D341Med (cell line): ENCODE results near the gene CHRDL2.
"Not testable (repeated sequence)": the region's sequence is repeated elsewhere in the genome, so short reads cannot be mapped to it uniquely, and the experiment has no call there.

Experiments
- DNase-seq: peaks from one replicate; pipeline ENCODE4 v3.0.0; 2012; ENCODE audit warnings: low spot score

The CHRDL2 gene, protein sequence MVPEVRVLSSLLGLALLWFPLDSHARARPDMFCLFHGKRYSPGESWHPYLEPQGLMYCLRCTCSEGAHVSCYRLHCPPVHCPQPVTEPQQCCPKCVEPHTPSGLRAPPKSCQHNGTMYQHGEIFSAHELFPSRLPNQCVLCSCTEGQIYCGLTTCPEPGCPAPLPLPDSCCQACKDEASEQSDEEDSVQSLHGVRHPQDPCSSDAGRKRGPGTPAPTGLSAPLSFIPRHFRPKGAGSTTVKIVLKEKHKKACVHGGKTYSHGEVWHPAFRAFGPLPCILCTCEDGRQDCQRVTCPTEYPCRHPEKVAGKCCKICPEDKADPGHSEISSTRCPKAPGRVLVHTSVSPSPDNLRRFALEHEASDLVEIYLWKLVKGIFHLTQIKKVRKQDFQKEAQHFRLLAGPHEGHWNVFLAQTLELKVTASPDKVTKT

DNA sequence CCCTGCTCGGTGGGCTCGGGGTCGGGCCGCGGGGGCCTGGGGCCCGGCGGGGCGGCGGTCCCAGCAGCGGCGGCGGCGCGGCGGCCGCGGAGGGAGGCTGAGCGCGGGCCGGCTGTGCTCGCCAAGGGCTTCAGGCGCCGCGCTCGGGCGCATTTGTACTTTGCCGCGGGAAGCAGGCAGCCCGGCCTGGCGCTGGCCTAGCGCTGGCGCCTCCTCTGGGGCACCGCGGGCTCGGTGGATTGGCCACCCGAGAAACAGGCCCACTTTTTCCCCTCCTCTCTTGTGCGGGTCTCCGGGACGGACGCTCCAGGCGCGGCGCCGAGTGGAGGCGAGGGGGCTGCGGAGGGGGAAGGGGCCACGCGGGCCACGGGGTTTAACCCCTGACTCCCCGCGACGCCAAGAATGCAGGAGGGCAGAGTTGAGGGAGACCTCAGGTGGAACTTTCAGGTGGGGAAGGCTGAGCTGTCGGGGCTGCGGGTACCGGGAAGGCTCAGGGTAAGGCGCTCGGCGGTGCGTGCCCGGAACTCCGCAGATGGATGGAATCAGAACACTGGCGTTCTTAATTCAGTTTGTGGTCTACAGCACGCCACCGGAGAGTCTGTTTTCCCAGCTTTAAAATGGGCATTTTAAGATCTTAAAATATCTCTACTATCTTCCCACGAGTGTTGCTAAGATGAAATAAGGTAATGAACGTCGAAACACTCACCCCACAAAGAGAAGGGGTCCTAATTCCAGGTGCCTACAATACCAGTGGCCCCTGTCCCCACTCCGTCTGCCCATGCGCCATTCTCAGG is at the start of gene CHRDL2:
Gene CHRDL2, minus strand, starts transcription at position 126 of the 794 bp plus-strand sequence. CDS start 538 bp downstream, outside the sequence.
- DNase-seq, result peak; percentile 78

DNA sequence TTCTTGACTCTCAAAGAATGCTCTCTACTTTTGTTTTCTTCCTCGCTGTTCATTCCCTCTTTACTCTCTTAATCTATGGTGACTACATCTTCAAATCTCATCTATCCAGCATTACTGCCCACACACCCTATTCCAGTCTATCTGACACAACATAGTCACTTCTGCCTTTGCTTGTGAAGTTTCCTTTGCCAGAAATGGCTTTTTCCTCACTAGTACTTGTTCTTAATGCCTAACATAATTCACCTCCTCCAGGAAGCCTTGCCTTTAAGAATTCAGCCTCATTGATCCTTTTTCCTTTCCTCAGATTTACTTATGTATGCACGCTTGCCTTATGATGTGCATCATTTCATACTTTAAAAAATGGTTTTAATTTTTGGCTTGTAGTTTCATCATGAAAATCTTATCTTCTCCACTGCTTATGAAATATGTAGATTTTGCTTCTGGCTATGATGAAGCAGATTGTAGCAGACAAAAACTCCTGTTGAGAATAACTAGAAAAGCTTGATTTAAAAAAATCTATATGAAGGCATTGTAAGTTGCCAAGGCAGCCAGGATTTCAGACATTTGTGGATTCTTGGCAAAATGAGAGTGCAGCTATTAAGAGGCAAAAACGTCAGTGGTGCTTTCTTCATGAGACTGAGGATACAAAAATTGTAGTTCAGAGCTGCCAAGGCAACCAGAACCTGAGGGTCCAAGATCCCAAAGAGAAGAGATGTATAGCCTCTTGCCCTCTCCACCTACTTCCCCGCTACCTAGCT is 49.2 kb upstream of the CHRDL2 start:
- no peak for DNase-seq

DNA sequence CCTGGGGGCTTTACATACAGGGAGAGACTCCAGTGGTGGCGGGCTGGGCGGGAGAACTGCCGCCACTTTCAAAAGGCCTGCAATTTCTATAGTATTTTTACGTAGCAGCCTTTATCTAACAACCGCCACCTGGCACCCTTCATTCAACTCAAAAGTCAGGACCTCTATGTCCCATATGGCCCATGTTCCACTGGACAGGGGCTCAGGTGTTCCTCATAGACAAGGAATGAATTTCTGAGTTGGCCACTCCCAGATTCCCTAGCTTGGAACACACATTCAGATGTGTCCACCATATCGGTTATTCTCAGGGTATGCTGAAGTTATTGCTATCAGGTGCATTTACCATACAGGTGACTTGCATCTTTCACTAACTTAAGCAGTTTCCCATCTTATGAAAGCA is 47.4 kb upstream of the CHRDL2 start:
- DNase-seq, result no peak

DNA sequence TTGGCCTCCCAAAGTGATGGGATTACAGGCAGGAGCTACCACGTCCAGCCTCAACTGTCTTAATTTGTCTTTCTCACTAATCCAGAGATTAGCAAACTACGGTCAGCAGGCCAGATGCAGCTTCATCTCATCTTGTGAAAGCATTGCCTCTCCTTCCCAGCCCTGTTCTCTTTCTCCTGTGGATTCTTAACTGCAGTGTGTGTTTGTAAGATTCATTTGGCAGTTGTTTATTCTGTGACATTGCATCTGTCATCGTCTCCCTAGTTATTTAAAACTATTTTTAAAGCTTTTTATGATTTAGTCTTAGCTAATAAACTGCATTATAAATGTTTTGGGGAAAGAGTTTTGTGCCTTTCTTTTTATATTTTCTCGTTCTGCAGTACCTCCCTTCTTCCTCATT is 46.7 kb upstream of the CHRDL2 start:
- no peak for DNase-seq

DNA sequence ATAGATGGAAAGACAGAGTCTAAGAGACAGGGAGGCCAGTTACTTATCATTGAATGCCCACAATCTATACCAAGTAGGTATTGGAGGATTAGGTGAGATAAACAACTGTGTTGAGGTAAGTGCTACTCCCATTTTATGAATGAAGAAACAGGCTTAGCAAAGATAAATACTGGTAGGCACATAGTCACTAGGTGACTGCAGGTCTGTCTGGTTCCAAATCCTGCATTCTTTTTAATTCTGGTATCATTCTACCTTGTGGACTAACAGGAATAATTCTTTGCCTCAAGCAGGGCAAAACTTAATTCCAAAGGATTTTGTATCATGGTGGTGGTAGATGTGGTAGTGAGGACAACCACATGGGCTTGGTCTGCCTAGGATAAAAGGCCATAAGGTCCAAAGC is 45.8 kb upstream of the CHRDL2 start:
- DNase-seq, result no peak

DNA sequence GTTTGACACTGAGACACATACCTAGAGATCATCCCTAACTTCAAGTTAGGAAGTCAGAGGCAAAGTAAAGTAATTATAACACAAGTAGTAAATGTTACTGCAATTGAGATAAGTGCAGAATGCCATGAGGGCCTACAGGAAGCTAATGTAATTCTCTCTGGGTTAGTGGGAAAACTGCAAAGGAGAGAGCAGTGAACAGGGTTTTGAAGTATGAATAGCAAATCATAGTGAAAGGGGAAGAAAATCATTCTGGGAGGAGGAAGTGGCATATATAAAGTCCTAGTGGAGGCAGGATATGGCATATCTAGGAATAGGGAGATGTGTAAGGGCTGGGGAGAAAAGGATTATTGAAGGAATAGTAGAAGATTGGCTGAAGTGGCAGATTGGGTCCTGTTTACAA is 45.3 kb upstream of the CHRDL2 start:
- no peak for DNase-seq

DNA sequence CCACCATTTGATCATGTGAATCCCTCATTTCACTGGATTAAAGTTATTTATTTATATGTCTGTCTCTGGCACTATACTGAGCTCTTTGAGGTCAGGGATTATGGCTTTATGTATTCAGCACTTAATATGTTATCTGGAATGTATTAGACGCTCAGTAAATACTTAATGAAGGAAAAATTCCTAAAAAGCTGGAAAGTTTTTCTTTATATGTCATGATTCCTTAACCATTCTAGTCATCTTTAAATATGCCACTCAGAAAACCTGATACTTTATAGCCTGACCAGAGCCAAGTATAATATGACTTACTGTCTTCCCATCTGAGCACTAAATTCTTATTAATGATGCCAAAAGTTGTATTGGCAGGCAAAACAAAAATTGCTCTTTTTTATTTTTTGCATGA is 44.5 kb upstream of the CHRDL2 start:
- no peak for DNase-seq

DNA sequence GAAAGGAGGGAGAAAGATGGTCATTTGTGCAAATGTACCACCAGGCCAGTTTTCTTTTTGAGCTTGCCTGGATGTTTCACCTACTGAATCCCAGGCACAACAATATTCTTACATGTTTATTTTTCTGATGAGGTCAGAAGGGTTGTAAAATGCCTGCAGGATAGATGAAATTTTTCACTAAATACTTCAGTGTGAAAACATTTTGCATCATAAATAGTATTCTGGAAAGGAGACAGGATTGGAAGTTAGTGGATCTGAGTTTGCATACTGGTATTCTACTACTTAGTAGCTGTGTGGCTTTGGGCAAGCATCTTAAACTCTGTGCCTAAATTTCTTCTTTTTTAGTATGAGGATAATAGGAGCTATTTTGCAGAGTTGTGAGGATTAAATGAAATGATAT is 42.2 kb upstream of the CHRDL2 start:
- DNase-seq, result no peak

DNA sequence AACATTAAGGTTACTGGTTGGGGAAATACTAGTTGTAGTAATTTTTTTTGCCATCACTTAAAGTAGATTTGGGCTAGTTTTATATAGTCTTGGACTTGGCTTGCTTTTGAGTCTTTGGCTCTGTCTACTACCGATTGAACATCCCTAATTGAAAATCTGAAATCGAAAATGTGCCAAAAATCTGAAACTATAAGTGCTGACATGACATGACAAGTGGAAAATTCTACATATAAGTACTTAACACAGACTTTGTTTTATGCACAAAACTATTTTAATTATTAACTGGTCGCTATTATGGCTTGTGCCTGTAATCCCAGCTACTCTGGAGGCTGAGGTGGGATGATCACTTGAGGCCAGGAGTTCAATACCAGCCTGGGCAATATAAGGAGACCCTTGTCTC is 39.9 kb upstream of the CHRDL2 start:
- no peak for DNase-seq

DNA sequence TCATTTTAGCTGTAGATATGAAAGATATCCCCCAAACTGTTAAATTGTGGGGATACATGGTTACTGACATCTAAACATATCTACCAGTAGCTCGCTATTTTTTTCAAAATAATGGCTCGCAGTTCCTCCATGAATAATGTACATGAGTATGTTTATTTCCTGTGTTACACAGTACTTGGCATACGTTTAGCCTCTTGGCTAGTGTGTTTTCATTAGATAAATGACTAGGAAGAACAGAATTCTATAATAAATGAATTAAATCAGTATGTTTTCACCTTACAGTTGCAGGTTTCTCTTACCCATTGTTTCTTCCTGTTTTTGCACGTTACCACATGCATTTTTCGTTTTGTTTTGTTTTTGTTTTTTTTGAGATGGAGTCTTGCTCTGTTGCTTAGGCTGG is 39.2 kb upstream of the CHRDL2 start:
- DNase-seq, result no peak

DNA sequence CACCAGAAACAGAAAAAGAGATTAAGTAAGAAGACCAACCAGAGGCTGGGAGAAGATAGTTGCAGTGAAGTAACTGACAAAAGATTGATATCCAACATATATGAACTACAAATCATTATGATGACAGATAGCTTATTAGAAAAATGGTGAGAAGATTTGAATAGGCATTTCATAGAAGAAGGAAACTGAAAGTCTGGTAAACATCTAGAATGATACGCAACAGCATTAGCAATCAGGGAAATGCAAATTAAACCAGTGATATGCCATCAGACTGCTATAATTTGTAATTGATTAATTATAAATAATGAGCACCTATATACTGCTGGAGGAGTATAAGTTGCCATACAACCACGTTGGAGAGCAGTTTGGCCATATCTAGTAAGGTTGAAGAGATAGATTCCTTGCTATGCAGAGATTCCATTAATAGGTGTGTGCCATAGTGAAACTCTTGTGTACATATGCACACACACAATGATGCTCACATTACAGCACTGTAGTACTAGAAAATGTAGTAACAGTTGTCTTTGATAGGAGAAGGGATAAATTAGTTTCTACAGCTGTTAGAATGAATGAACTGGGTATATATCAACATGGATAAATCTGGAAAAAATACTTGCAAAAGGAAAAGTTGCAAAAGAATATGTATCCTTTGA is 38.0 kb upstream of the CHRDL2 start:
- no peak for DNase-seq

DNA sequence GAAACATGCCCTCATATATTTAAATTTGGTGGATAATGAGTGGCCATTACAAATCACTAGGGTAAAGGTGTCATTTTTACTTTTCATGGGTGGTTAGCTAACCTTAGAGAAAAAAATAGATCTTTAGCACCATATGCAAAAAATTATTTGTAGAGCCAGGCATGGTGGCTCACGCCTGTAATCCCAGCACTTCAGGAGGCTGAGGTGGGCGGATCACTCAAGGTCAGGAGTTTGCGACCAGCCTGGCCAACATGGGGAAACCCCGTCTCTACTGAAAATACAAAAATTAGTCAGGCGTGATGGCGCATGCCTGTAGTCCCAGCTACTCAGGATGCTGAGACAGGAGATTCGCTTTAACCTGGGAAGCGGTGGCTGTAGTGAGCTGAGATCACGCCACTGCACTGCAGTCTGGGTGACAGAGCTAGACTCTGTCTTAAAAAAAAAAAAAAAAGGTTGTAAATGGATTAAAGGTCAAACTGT is 37.0 kb upstream of the CHRDL2 start:
- DNase-seq, result not testable (repeated sequence)

DNA sequence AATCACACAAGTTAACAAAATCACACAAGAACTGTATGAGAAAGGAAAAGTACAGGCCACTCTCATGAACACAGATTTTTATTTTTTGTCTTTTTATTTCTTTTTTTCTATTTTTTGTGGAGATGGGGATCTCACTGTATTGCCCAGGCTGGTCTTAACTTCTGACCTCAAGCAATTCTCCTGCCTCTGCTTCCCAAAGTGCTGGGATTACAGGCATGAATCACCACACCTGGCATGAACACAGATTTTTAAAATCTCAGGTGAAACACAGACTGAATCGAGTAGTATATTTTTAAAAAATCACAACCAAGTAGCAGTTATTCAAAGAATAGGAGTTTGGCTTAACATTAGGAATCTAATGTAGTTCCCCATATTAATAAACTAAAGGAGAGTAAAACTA is 35.7 kb upstream of the CHRDL2 start:
- no peak for DNase-seq

DNA sequence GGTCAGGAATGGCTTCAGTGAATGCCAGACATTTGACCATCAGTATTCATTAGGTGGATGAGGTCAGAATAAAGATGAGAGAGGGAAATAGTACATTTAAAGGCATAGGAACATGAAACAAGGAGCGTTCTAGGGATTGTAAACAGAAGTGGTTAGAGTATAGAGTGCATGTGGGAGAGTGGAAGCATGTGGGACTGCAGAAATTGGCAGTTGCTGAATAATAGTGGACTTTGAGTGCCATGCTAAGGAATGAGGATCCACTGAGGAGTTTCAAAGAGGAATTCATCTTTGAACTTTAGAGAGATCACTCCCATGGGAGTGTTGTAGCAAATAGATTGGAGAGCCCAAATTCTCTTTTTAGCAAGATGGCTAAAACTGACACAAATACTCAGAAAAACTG is 25.3 kb upstream of the CHRDL2 start:
- no peak for DNase-seq

DNA sequence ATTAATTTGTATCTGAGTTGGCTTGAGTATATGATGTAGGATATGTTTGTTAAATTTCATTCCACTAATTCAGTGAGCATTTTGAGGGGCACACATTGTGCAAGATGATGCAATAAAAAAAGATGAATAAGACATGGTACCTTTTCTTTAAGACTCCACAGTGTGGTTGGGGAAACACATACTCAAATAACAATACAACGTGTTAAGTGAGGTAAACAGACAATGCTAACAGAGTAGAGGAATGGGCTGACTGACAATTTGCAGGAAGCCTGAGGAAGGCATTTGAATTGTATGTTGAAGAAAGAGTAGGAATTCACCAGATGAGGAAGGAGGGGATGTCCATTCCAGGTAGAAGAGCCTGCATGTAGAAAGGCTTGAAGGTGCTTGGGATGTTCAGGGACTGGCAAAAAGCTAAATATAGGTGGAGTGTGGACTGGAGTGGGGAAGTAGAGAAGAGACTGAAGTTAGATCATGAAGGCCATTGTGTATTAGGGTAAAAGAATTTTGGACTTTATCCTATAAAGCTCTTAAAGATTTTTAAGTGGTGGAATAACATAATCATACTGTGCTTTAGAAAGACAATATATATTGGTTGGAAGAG is 24.3 kb upstream of the CHRDL2 start:
- DNase-seq, result no peak

DNA sequence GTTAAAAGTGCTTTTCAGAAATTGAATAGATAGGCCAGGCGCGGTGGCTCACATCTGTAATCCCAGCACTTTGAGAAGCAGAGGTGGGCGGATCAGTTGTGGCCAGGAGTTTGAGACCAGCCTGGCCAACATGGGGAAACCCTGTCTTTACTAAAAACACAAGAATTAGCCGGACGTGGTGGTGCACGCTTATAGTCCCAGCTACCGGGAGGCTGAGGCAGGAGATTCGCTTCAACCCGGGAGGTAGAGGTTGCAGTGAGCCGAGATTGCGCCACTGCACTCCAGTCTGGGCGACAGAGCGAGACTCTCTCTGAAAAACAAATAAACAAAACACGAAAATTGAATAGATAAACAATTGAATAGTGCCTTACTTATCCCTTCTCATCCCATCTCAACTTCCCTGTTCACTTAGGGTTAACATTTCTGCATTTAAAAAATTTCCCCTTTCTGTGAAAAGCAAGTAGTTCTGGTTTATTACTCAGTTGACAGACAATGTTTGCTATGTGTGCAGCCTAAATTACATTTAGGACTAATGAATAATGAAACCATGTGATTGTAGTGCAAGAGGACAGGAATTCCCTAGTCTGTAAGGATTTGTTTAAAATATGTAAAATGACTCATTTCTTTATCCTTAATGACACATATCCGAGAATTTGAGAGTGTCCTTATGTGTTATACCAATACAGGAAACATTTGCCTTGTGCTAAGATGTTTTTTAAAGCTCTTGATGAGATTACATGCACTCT is 23.5 kb upstream of the CHRDL2 start:
- DNase-seq, result no peak

DNA sequence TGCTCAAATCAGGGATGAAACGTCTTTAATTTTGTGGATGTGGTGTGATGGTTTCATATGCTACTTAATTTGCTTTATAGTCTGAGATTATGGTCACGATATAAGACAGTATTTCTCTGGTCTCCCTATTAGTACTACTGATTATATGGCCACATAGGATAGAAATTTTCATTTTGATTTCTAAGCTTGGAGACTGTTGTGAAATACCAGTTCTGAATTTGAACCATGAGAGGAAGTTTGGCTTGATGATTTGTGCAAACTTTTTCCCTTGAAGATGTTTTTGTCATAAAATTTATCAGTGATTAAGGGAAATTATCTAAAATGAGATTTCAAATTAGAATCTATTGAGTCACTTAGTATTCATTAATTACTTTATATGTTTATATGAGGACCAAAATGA is 20.1 kb upstream of the CHRDL2 start:
- no peak for DNase-seq

DNA sequence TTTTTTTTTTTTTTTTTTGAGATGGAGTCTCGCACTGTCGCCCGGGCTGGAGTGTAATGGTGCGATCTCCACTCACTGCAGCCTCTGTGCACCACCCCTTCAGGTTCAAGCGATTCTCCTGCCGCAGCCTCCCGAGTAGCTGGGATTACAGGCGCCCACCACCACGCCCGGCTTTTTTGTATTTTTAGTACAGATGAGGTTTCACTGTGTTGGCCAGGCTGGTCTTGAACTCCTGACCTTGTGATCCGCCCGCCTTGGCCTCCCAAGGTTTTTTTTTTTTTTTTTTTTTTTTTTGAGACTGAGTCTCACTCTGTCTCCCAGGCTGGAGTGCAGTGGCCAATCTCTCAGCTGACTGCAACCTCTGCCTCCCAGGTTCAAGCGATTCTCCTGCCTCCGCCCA is 19.4 kb upstream of the CHRDL2 start:
- not testable (repeated sequence) for DNase-seq

DNA sequence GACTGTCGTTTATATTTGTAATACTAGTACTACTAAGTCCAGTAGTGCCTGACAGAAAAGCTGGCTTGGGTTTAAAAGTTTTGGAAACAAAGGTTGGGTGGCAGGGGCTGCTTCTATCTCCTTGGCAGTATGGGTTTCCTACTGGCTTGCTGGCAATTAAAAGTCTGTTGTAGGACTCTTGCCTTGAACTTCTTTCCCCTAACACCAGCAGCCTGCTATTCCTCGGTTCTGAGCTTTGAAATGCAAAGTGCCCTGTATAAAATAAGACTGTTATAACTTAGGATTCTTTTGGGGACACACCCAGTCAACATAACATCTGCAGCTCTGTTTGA is 18.7 kb upstream of the CHRDL2 start:
- DNase-seq, result no peak

DNA sequence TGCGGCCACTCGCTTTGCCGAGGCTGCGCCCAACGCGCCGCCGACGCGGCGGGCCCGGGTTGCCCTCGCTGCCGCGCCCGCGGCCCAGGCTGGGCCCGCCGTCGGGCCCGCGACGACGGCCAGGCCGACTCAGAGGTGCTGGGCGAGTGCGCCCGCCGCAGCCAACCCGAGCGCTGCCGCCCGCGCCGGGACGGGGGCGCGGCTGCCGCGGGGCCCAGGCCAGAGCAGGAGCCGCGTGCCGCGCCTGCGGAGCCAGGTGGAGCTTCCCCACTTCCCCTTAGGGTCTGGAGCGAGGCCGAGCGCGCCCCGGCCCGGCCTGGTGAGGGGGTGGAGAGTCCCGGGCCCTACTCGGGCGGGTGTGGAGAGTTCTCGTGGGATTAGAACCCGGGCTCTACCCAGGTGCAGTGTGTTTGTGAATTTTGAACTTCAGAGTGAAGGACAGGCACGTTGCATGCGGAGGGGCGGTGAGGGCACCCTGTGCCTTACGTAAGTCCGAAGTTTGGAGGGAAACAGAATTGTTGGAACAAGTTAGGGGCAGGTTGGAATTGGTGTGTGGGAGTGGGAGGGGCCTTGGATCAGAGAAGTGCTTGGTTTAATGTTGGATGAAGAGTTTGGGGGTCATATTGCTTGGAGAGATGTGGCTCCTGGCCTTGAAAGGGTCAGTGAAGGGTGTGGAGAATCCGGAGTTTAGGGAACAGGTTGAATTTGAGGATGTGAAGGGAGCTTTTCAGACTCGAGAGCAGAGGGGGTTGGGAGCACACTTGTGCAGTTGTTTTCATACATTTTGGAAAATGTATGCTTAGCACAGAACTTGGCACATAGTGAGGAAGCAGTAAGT is 18.1 kb upstream of the CHRDL2 start:
- peak; percentile 87 for DNase-seq
